Activated naive CD8-positive, alpha-beta T cell treated with anti-CD3 and anti-CD28 coated beads, Interleukin-2, amount 50 U/mL, for 24 hours (primary cell): Measurements from ENCODE around the gene RSL1D1.
A peak's percentile ranks its signal among the peaks of the same experiment; 100 is the strongest.

Experiments
- ATAC-seq: fragments of 150-1000 bp; cut with Tn5 transposase; one replicate; pipeline ENCODE4 v1.10.0; 2021
- DNase-seq: peaks from one replicate; pipeline ENCODE4 v3.0.0; 2021
- H3K27ac Mint-ChIP-seq: one replicate; pipeline ENCODE4 v1.8.0; 2021; ENCODE audit warnings: mild to moderate bottlenecking, mixed read lengths
- H3K27me3 Mint-ChIP-seq: one replicate; pipeline ENCODE4 v1.8.0; 2021; ENCODE audit warnings: mixed read lengths
- H3K36me3 Mint-ChIP-seq: one replicate; pipeline ENCODE4 v1.8.0; 2021; ENCODE audit warnings: low read depth, mixed read lengths
- H3K4me1 Mint-ChIP-seq: one replicate; pipeline ENCODE4 v1.8.0; 2021; ENCODE audit warnings: mixed read lengths
- H3K4me3 Mint-ChIP-seq: one replicate; pipeline ENCODE4 v1.8.0; 2021; ENCODE audit warnings: mild to moderate bottlenecking, moderate library complexity, mixed read lengths
- H3K9me3 Mint-ChIP-seq: one replicate; pipeline ENCODE4 v1.8.0; 2021; ENCODE audit warnings: mixed read lengths

RSL1D1 gene

GRCh38 chr16:11851294-11852091 is at the start of gene RSL1D1:
Gene RSL1D1 (minus strand): TSS chr16:11851542. CDS start chr16:11851512, 30 bp downstream.
- Mint-ChIP-seq H3K9me3 (no peaks in the 10 kb centered on the region), H3K4me3 (peak within 1 kb of the TSS; percentile 93), H3K27me3 (no peaks in the 10 kb centered on the region), H3K27ac (peak within 1 kb of the TSS; percentile 95), H3K4me1 (peaks cover 67% of the 10 kb centered on the region), H3K36me3 (peaks cover 57% of the 10 kb centered on the region)
- DNase-seq (peak; percentile 93), ATAC-seq (peak; percentile 76)

GRCh38 chr16:11901091-11901490 is 49.7 kb upstream of the RSL1D1 start:
- H3K9me3 Mint-ChIP-seq: no peaks in the 10 kb centered on the region
- peaks cover 64% of the 10 kb centered on the region for H3K4me1 Mint-ChIP-seq
- DNase-seq (no peak), ATAC-seq (peak; percentile 85)
- H3K27me3 Mint-ChIP-seq: no peaks in the 10 kb centered on the region
- peaks cover 33% of the 10 kb centered on the region for H3K36me3 Mint-ChIP-seq
- H3K27ac Mint-ChIP-seq: peak overlapping the region; percentile 73
- H3K4me3 Mint-ChIP-seq: no peak overlapping the region

- DNase-seq: no peak
- ATAC-seq: peak; percentile 52
- Mint-ChIP-seq H3K27ac (peak overlapping the region; percentile 70), H3K4me3 (no peak overlapping the region), H3K27me3 (no peaks in the 10 kb centered on the region), H3K4me1 (peaks cover 37% of the 10 kb centered on the region), H3K9me3 (no peaks in the 10 kb centered on the region), H3K36me3 (peaks cover 41% of the 10 kb centered on the region)
Measured at GRCh38 chr16:11896486-11897176, 45.3 kb upstream of the RSL1D1 start.

GRCh38 chr16:11893571-11893970 is 42.2 kb upstream of the RSL1D1 start:
- Mint-ChIP-seq H3K4me3 (no peak overlapping the region), H3K27me3 (no peaks in the 10 kb centered on the region), H3K27ac (no peak overlapping the region), H3K9me3 (no peaks in the 10 kb centered on the region), H3K36me3 (peaks cover 39% of the 10 kb centered on the region), H3K4me1 (peaks cover 15% of the 10 kb centered on the region)
- ATAC-seq (no peak), DNase-seq (no peak)

GRCh38 chr16:11892761-11893160 is 41.4 kb upstream of the RSL1D1 start:
- no peak for DNase-seq
- H3K9me3 Mint-ChIP-seq: no peaks in the 10 kb centered on the region

GRCh38 chr16:11890231-11890965 is 39.1 kb upstream of the RSL1D1 start:
- Mint-ChIP-seq H3K4me3 (no peak overlapping the region), H3K4me1 (no peaks in the 10 kb centered on the region), H3K36me3 (peaks cover 42% of the 10 kb centered on the region), H3K27ac (no peak overlapping the region), H3K27me3 (no peaks in the 10 kb centered on the region), H3K9me3 (no peaks in the 10 kb centered on the region)
- DNase-seq: no peak
- no peak for ATAC-seq

More at GRCh38 chr16:11892761-11893160, 41.4 kb upstream of the RSL1D1 start:
- no peak overlapping the region for H3K27ac Mint-ChIP-seq
- no peak for ATAC-seq
- no peaks in the 10 kb centered on the region for H3K27me3 Mint-ChIP-seq
- peaks cover 35% of the 10 kb centered on the region for H3K36me3 Mint-ChIP-seq
- H3K4me1 Mint-ChIP-seq: peaks cover 10% of the 10 kb centered on the region
- H3K4me3 Mint-ChIP-seq: no peak overlapping the region

- no peak overlapping the region for H3K27ac Mint-ChIP-seq
- ATAC-seq: no peak
Measured at GRCh38 chr16:11886881-11887280, 35.5 kb upstream of the RSL1D1 start.

GRCh38 chr16:11884035-11884434 is 32.7 kb upstream of the RSL1D1 start:
- ATAC-seq: no peak
- Mint-ChIP-seq H3K27me3 (no peaks in the 10 kb centered on the region), H3K4me1 (no peaks in the 10 kb centered on the region), H3K9me3 (no peaks in the 10 kb centered on the region), H3K36me3 (peaks cover 56% of the 10 kb centered on the region), H3K27ac (no peak overlapping the region), H3K4me3 (no peak overlapping the region)
- no peak for DNase-seq

More at GRCh38 chr16:11886881-11887280, 35.5 kb upstream of the RSL1D1 start:
- peaks cover 49% of the 10 kb centered on the region for H3K36me3 Mint-ChIP-seq
- H3K4me1 Mint-ChIP-seq: no peaks in the 10 kb centered on the region
- H3K4me3 Mint-ChIP-seq: no peak overlapping the region
- H3K9me3 Mint-ChIP-seq: no peaks in the 10 kb centered on the region
- DNase-seq: no peak
- no peaks in the 10 kb centered on the region for H3K27me3 Mint-ChIP-seq

GRCh38 chr16:11880007-11880406 is 28.7 kb upstream of the RSL1D1 start:
- H3K4me3 Mint-ChIP-seq: no peak overlapping the region
- H3K27me3 Mint-ChIP-seq: no peaks in the 10 kb centered on the region
- no peaks in the 10 kb centered on the region for H3K4me1 Mint-ChIP-seq
- ATAC-seq (no peak), DNase-seq (no peak)
- H3K9me3 Mint-ChIP-seq: no peaks in the 10 kb centered on the region
- no peak overlapping the region for H3K27ac Mint-ChIP-seq
- H3K36me3 Mint-ChIP-seq: peaks cover 56% of the 10 kb centered on the region

- no peak for DNase-seq
Measured at GRCh38 chr16:11877374-11877773, 26.0 kb upstream of the RSL1D1 start.

GRCh38 chr16:11876306-11876705 is 25.0 kb upstream of the RSL1D1 start:
- Mint-ChIP-seq H3K9me3 (no peaks in the 10 kb centered on the region), H3K27me3 (no peaks in the 10 kb centered on the region), H3K27ac (no peak overlapping the region), H3K4me1 (no peaks in the 10 kb centered on the region), H3K4me3 (no peak overlapping the region), H3K36me3 (peaks cover 56% of the 10 kb centered on the region)
- DNase-seq: no peak
- ATAC-seq: no peak

More at GRCh38 chr16:11877374-11877773, 26.0 kb upstream of the RSL1D1 start:
- no peaks in the 10 kb centered on the region for H3K4me1 Mint-ChIP-seq
- no peak overlapping the region for H3K27ac Mint-ChIP-seq
- no peaks in the 10 kb centered on the region for H3K9me3 Mint-ChIP-seq
- H3K4me3 Mint-ChIP-seq: no peak overlapping the region
- H3K36me3 Mint-ChIP-seq: peaks cover 59% of the 10 kb centered on the region
- H3K27me3 Mint-ChIP-seq: no peaks in the 10 kb centered on the region
- ATAC-seq: no peak

- ATAC-seq (no peak), DNase-seq (no peak)
- no peaks in the 10 kb centered on the region for H3K27me3 Mint-ChIP-seq
- H3K9me3 Mint-ChIP-seq: no peaks in the 10 kb centered on the region
- H3K4me3 Mint-ChIP-seq: no peak overlapping the region
- H3K4me1 Mint-ChIP-seq: no peaks in the 10 kb centered on the region
- peak overlapping the region; percentile 12 for H3K27ac Mint-ChIP-seq
- peaks cover 54% of the 10 kb centered on the region for H3K36me3 Mint-ChIP-seq
Measured at GRCh38 chr16:11875721-11876120, 24.4 kb upstream of the RSL1D1 start.

- Mint-ChIP-seq H3K27ac (peak overlapping the region; percentile 9), H3K4me3 (no peak overlapping the region), H3K36me3 (peaks cover 47% of the 10 kb centered on the region), H3K9me3 (no peaks in the 10 kb centered on the region), H3K4me1 (peaks cover 14% of the 10 kb centered on the region), H3K27me3 (no peaks in the 10 kb centered on the region)
- no peak for DNase-seq
- no peak for ATAC-seq
Measured at GRCh38 chr16:11871193-11871592, 19.9 kb upstream of the RSL1D1 start.

GRCh38 chr16:11870399-11870798 is 19.1 kb upstream of the RSL1D1 start:
- Mint-ChIP-seq H3K4me1 (peaks cover 22% of the 10 kb centered on the region), H3K36me3 (peaks cover 44% of the 10 kb centered on the region), H3K9me3 (no peaks in the 10 kb centered on the region), H3K27ac (no peak overlapping the region), H3K4me3 (no peak overlapping the region), H3K27me3 (no peaks in the 10 kb centered on the region)
- DNase-seq: no peak
- ATAC-seq: no peak
